C4-2B (cell line): ENCODE results near the gene TESK2.

Experiments used
- ZFX ChIP-seq: fragments of 450-650 bp; IDR thresholded peaks from 2 replicates; pipeline ENCODE4 v1.6.1; 2017
- TF ChIP-seq, protein P1 (sequence below): fragments of 450-650 bp; conservative IDR thresholded peaks from 2 replicates; pipeline ENCODE4 v1.5.1; 2017; ENCODE audit warnings: mild to moderate bottlenecking

- TF ChIP-seq, protein P1, sequence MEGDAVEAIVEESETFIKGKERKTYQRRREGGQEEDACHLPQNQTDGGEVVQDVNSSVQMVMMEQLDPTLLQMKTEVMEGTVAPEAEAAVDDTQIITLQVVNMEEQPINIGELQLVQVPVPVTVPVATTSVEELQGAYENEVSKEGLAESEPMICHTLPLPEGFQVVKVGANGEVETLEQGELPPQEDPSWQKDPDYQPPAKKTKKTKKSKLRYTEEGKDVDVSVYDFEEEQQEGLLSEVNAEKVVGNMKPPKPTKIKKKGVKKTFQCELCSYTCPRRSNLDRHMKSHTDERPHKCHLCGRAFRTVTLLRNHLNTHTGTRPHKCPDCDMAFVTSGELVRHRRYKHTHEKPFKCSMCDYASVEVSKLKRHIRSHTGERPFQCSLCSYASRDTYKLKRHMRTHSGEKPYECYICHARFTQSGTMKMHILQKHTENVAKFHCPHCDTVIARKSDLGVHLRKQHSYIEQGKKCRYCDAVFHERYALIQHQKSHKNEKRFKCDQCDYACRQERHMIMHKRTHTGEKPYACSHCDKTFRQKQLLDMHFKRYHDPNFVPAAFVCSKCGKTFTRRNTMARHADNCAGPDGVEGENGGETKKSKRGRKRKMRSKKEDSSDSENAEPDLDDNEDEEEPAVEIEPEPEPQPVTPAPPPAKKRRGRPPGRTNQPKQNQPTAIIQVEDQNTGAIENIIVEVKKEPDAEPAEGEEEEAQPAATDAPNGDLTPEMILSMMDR: peak; percentile 64; the same call in 1 of the 2 replicates
- TF ChIP-seq ZFX: no peak
Observed at GRCh38 chr1:45300669-45300997, 190.3 kb downstream of the TESK2 start.
